ENCODE results near the gene ZNF12.
"Not testable (repeated sequence)": the region's sequence is repeated elsewhere in the genome, so short reads cannot be mapped to it uniquely, and the experiment has no call there.

DNA sequence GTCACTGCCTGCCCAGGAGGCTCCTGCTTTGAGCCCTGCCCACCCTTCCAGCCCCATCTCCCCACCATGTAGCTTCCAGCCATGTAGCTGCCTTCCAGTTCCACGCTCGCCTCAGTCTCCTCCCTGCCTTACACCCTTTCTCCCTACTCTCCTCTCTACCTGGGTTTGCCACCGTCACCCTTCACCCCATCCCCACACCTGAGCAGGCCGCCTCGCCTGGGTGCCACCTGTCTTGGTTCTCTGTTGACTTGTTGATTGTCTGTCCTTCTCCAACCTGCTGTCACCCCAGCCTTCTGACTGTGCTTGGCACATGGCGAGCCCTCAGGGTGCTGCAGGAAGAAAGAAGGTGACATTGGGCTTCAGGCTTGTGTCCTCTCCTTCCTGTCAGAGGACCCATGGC, 43.4 kb upstream of the ZNF12 start:
- TF ChIP-seq, protein P1, sequence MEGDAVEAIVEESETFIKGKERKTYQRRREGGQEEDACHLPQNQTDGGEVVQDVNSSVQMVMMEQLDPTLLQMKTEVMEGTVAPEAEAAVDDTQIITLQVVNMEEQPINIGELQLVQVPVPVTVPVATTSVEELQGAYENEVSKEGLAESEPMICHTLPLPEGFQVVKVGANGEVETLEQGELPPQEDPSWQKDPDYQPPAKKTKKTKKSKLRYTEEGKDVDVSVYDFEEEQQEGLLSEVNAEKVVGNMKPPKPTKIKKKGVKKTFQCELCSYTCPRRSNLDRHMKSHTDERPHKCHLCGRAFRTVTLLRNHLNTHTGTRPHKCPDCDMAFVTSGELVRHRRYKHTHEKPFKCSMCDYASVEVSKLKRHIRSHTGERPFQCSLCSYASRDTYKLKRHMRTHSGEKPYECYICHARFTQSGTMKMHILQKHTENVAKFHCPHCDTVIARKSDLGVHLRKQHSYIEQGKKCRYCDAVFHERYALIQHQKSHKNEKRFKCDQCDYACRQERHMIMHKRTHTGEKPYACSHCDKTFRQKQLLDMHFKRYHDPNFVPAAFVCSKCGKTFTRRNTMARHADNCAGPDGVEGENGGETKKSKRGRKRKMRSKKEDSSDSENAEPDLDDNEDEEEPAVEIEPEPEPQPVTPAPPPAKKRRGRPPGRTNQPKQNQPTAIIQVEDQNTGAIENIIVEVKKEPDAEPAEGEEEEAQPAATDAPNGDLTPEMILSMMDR (IDR thresholded peaks at IDR 0.05), result not testable (repeated sequence)
- TF ChIP-seq POLR2A (IDR thresholded peaks at IDR 0.05), result not testable (repeated sequence)
